GM19452 (cell line): Measurements from ENCODE around the gene MPP1.

Experiments
- ATAC-seq: cut with Tn5 transposase; IDR thresholded peaks from one replicate; pipeline ENCODE4 v1.9.1; 2021; ENCODE audit not compliant: unreplicated experiment

Gene MPP1

GRCh38 chrX:154813801-154814200, 8.5 kb upstream of the MPP1 start:
- ATAC-seq, result no peak

- ATAC-seq, result no peak
Measured at GRCh38 chrX:154812341-154813101, 7.2 kb upstream of the MPP1 start.

GRCh38 chrX:154809939-154810665, 4.8 kb upstream of the MPP1 start:
- no peak for ATAC-seq

- ATAC-seq, result no peak
Measured at GRCh38 chrX:154806837-154807501, 1.7 kb upstream of the MPP1 start.

- ATAC-seq, result peak; percentile 40
Measured at GRCh38 chrX:154805696-154806091, 409 bp upstream of the MPP1 start.

- ATAC-seq, result no peak
Measured at GRCh38 chrX:154804261-154804956, 876 bp downstream of the MPP1 start.

GRCh38 chrX:154802947-154803346, 2.3 kb downstream of the MPP1 start:
- no peak for ATAC-seq

- no peak for ATAC-seq
Measured at GRCh38 chrX:154800478-154801210, 4.6 kb downstream of the MPP1 start.

GRCh38 chrX:154799556-154800348, 5.5 kb downstream of the MPP1 start:
- ATAC-seq, result no peak

- ATAC-seq, result no peak
Measured at GRCh38 chrX:154797006-154797405, 8.3 kb downstream of the MPP1 start.

- no peak for ATAC-seq
Measured at GRCh38 chrX:154795016-154795415, 10.3 kb downstream of the MPP1 start.

GRCh38 chrX:154793084-154793795, 12.0 kb downstream of the MPP1 start:
- no peak for ATAC-seq

GRCh38 chrX:154791939-154792338, 13.3 kb downstream of the MPP1 start:
- ATAC-seq, result no peak

- no peak for ATAC-seq
Measured at GRCh38 chrX:154791467-154791866, 13.8 kb downstream of the MPP1 start.

- no peak for ATAC-seq
Measured at GRCh38 chrX:154785716-154786115, 19.6 kb downstream of the MPP1 start.

GRCh38 chrX:154784149-154784995, 20.9 kb downstream of the MPP1 start:
- no peak for ATAC-seq

GRCh38 chrX:154780968-154781367, 24.3 kb downstream of the MPP1 start:
- ATAC-seq, result no peak

- no peak for ATAC-seq
Measured at GRCh38 chrX:154779261-154779660, 26.0 kb downstream of the MPP1 start.
